Subcutaneous adipose tissue (tissue), 4 donors: ENCODE data around the gene SHH. TPM values are rescaled to one million over a fixed set of nuclear protein-coding genes. Genes with fewer than 3 reads are reported as not detected.

Source experiments
- CTCF ChIP-seq: fragments of 450-650 bp; IDR thresholded peaks from one replicate; pipeline ENCODE4 v1.5.1; 2016; ENCODE audit warnings: low read depth, mild to moderate bottlenecking, control low read depth, antibody characterized with exemption, moderate library complexity
- total RNA-seq, 4 donors: library from RNA; depleted of rRNA; stranded (reverse); fragments of >200 nt; gene quantifications; one replicate each; pipeline ENCODE4 v1.1.0, GENCODE V29; 2016

SHH gene
- total RNA-seq, 4 donors from 2014 or later: not detected

DNA sequence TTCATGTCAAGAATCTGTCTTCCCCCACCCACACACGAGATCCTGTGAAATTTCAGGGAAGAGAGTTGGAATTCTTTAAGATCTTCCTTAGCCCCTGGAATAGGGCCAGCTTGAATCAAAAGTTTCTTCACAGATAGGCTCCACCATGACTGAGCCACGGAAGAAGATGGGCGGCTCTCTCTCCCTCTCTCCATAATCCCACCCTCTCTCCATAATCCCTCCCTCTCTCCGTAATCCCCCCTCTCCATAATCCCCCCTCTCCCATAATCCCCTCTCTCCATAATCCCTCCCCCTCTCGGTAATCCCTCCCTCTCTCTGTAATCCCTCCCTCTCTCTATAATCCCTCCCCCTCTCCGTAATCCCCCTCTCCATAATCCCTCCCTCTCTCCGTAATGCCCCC is 20.4 kb downstream of the SHH start:
- TF ChIP-seq CTCF: no peak

GRCh38 chr7:155791214-155791737 is 21.0 kb downstream of the SHH start:
- TF ChIP-seq CTCF: no peak

DNA sequence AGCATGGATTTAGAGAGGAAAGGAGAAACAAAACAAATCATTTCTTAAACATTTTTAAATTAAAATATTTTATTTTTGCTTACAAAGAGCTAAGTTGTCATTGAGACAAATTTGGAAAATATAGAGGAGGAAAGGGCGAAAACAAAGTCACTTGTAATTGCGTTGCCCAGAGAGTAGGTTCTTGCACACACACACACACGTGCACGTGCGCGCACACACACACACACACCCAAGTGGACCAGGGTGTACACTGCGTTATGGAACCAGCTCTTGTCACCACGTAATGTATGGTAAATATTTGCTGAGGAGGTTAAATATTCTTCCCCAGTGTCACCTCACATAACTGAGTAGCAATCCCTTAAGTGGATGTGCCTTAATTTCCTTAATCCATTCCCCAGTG is 21.6 kb downstream of the SHH start:
- no peak for TF ChIP-seq CTCF

DNA sequence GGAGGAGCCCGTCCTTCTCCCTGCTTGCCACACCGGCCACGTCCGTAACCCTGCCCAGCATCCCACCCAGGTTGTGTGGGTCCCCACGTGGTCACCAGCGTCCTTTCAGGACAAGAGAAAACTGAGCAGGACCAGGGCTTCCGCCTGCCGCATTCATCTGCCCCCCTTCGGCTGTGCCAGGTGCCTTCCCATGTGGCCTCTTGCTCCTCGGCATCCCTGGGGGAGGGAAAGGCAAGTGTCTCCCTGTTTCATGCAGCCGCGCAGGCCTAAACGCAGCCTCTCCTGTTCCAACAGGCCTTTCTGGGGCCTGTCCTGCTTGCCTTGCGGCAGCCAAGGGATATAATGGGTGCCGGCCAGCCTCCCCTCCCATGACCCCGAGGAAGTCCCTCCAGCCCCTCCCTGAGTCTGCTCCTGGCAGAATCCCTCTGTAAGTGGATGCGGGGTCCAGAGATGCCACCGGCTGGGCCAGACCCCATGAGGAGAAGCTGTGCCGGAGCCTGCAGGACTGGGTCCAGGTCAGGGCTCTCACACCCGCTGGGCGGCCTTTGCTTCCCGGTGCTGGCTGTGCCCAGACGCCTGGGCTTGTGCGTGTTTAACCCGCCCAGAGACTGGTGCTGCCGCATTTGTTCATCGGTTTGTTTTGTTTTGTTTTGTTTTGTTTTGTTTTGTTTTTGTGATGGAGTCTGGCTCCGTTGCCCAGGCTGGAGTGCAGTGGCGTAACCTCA is 23.1 kb downstream of the SHH start:
- TF ChIP-seq CTCF: no peak

- no peak for TF ChIP-seq CTCF
These were observed 23.7 kb downstream of the SHH start for GRCh38 chr7:155788616-155789000.

GRCh38 chr7:155787171-155787851 is 25.0 kb downstream of the SHH start:
- TF ChIP-seq CTCF: no peak

DNA sequence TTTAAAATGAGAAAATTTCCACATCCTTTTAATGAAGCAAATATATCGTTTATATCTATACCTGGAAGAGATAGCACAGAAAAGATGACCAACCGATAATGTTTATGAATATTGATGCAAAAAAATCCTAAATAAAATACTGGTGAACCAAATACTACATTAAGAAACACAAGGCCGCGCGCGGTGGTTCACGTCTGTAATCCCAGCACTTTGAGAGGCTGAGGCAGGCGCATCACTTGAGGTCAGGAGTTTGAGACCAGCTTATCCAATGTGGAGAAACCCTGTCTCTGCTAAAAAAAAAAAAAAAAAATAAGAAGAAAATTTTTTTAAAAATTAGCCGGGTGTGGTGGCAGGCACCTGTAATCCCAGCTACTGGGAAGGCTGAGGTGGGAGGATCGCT is 25.8 kb downstream of the SHH start:
- TF ChIP-seq CTCF: no peak
